Activated CD8-positive, alpha-beta memory T cell treated with anti-CD3 and anti-CD28 coated beads, Interleukin-2, amount 50 U/mL, for 24 hours (primary cell): Measurements from ENCODE around the gene TBCB.
"Not testable (repeated sequence)": the region's sequence is repeated elsewhere in the genome, so short reads cannot be mapped to it uniquely, and the experiment has no call there.

ENCODE experiments used
- DNase-seq: peaks from one replicate; pipeline ENCODE4 v3.0.0-alpha.2; 2020; ENCODE audit errors: extremely low read depth

Gene TBCB

GRCh38 chr19:36101550-36102327 lies 13.5 kb upstream of the TBCB start:
- DNase-seq, result no peak

GRCh38 chr19:36103040-36103626 lies 12.1 kb upstream of the TBCB start:
- no peak for DNase-seq

- no peak for DNase-seq
These were observed 11.3 kb upstream of the TBCB start for GRCh38 chr19:36103842-36104552.

- no peak for DNase-seq
These were observed 8.8 kb upstream of the TBCB start for GRCh38 chr19:36106441-36106840.

GRCh38 chr19:36106991-36107390 lies 8.3 kb upstream of the TBCB start:
- no peak for DNase-seq

- no peak for DNase-seq
These were observed 6.6 kb upstream of the TBCB start for GRCh38 chr19:36108684-36109083.

- DNase-seq, result no peak
These were observed 4.6 kb upstream of the TBCB start, which contains the start of gene OVOL3 for GRCh38 chr19:36110487-36111199. OVOL3 (plus strand) TSS chr19:36111143; CDS start chr19:36111203, 60 bp downstream.

GRCh38 chr19:36111200-36111539 lies 4.1 kb upstream of the TBCB start:
- DNase-seq, result no peak

GRCh38 chr19:36112678-36113077 lies 2.6 kb upstream of the TBCB start:
- DNase-seq, result no peak

GRCh38 chr19:36113425-36113824 lies 1.8 kb upstream of the TBCB start:
- no peak for DNase-seq

GRCh38 chr19:36113894-36114720 lies 1.2 kb upstream of the TBCB start:
- no peak for DNase-seq

- DNase-seq, result peak; percentile 99
These were observed 381 bp upstream of the TBCB start, which contains the start of gene POLR2I for GRCh38 chr19:36114721-36115452. POLR2I (minus strand) TSS chr19:36114875; CDS start chr19:36114856, 19 bp downstream.

GRCh38 chr19:36116344-36116637 lies 1.0 kb downstream of the TBCB start:
- no peak for DNase-seq

GRCh38 chr19:36120092-36120983 lies 5.1 kb downstream of the TBCB start:
- no peak for DNase-seq

GRCh38 chr19:36120984-36121358 lies 5.7 kb downstream of the TBCB start:
- DNase-seq, result no peak

GRCh38 chr19:36121486-36122124 lies 6.3 kb downstream of the TBCB start:
- no peak for DNase-seq

GRCh38 chr19:36125557-36125956 lies 10.3 kb downstream of the TBCB start:
- no peak for DNase-seq

- DNase-seq, result no peak
These were observed 13.1 kb downstream of the TBCB start for GRCh38 chr19:36128392-36128736.

- not testable (repeated sequence) for DNase-seq
These were observed 16.0 kb downstream of the TBCB start for GRCh38 chr19:36131221-36131620.
